IgD-negative memory B cell (primary cell): Measurements from ENCODE around the gene KRT83. TPM values are rescaled to one million over a fixed set of nuclear protein-coding genes. Genes with fewer than 3 reads are reported as not detected.
A peak's percentile ranks its signal among the peaks of the same experiment; 100 is the strongest.
"Not testable (repeated sequence)": the region's sequence is repeated elsewhere in the genome, so short reads cannot be mapped to it uniquely, and the experiment has no call there.

Experiments used
- H3K27ac Mint-ChIP-seq, 3 donors: one replicate each; pipeline ENCODE4 v1.8.0; 2020 to 2022; ENCODE audit warnings: mild to moderate bottlenecking in 3 of 3, mixed read lengths in 3 of 3, moderate library complexity in 1 of 3
- H3K27me3 Mint-ChIP-seq: one replicate; pipeline ENCODE4 v1.8.0; 2021; ENCODE audit warnings: mixed read lengths
- H3K36me3 Mint-ChIP-seq: one replicate; pipeline ENCODE4 v1.8.0; 2020; ENCODE audit warnings: mild to moderate bottlenecking, mixed read lengths
- H3K4me1 Mint-ChIP-seq, 3 donors: one replicate each; pipeline ENCODE4 v1.8.0; 2020 to 2022; ENCODE audit warnings: mixed read lengths in 3 of 3, mild to moderate bottlenecking in 1 of 3
- H3K4me3 Mint-ChIP-seq, 4 donors: one replicate each; pipeline ENCODE4 v1.8.0; 2020 to 2022; ENCODE audit warnings: mild to moderate bottlenecking in 4 of 4, mixed read lengths in 4 of 4, moderate library complexity in 3 of 4
- H3K9me3 Mint-ChIP-seq, 3 donors: one replicate each; pipeline ENCODE4 v1.8.0; 2020 to 2021; ENCODE audit warnings: mixed read lengths in 3 of 3, mild to moderate bottlenecking in 1 of 3
- polyA plus RNA-seq: library from polyadenylated mRNA; unstranded; fragments of 300-500 nt; fragmentation: Illumina TruSeq; gene quantifications from one replicate; pipeline ENCODE4 v1.2.3, GENCODE V29; 2021

KRT83 gene
- polyA plus RNA-seq, 1 donor from 2014 or later: not detected

DNA sequence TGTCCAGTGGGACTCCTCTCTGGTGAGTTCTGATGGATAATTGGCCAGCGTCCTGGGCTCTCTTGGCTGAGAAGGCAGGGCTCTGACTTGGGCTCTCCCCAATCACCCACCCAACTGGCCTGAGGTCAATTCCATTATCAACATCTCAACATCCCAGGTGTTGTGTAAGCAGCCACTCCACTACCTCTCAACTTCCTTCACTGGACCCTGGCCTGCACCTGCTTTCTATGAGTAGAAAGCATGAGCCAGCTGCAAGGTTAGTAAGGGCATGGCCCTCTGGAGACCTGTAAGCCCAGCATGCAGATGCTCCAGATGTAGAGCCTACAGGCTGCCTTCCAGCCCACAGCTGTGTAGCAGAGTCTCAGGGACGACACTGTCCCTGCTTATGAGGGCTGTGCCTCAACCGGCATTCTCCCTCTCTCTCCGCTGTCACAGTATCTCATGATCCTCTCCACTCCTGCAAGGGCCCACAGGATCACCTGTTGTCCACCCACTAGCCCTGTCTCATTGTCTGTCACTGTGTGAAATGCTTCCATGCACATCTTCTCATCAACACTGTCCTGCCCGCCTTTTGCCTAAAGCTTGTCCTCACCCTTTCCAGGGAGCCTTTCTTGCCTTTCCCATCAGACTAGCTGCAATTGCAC lies 24.5 kb downstream of the KRT83 start:
- Mint-ChIP-seq H3K9me3 (peaks cover 0 to 4% (median 0%) of the 10 kb centered on the region in 3 donors), H3K4me3 (no peak overlapping the region), H3K4me1 (no peaks in the 10 kb centered on the region), H3K36me3 (no peaks in the 10 kb centered on the region), H3K27ac (no peak overlapping the region), H3K27me3 (peaks cover 13% of the 10 kb centered on the region)

DNA sequence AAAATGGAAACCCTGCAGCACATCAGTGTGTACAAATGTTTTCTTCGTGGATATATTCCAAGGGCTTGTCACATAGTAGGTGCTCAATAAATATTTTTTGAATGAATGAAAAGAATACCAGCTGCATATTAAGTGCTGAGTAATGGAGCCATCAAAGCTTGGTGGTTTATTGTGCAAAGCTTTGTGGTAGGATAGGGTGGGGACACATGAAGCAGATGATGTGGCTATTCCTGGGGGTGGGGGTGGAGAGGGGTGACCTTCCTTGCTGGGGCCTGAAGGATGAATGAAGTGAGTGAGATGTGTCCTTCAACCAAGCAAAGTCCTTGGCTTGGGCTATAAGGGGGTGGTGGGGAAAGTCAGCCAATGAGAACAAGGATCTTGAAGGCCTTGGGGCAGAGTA lies 25.5 kb downstream of the KRT83 start:
- Mint-ChIP-seq H3K9me3 (peaks cover 0 to 2% (median 0%) of the 10 kb centered on the region in 3 donors), H3K27me3 (peaks cover 16% of the 10 kb centered on the region), H3K4me3 (no peak overlapping the region), H3K36me3 (no peaks in the 10 kb centered on the region), H3K4me1 (no peaks in the 10 kb centered on the region), H3K27ac (no peak overlapping the region)

DNA sequence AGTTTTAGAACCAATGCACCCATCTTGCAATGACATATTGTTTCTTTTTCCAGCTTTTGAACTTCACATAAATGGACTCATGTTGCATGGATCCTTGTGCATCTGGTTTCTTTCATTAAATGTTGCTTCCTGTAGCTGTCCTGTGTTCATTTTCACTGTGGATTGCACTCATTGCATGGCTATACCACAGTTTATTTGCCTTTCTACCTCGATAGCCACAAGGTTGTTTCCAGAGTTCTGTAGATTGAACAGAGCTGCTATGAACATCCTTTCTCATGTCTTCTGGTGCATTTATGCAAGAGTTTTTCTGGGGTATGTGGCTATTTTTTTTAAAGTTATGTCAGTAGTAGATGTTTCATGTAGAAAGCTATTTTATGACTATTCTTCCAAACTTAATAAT lies 26.4 kb downstream of the KRT83 start:
- H3K9me3 Mint-ChIP-seq: peaks cover 0 to 2% (median 0%) of the 10 kb centered on the region in 3 donors
- H3K27me3 Mint-ChIP-seq: peaks cover 16% of the 10 kb centered on the region
- no peaks in the 10 kb centered on the region for H3K36me3 Mint-ChIP-seq
- H3K4me1 Mint-ChIP-seq: no peaks in the 10 kb centered on the region
- H3K4me3 Mint-ChIP-seq: no peak overlapping the region
- no peak overlapping the region for H3K27ac Mint-ChIP-seq

DNA sequence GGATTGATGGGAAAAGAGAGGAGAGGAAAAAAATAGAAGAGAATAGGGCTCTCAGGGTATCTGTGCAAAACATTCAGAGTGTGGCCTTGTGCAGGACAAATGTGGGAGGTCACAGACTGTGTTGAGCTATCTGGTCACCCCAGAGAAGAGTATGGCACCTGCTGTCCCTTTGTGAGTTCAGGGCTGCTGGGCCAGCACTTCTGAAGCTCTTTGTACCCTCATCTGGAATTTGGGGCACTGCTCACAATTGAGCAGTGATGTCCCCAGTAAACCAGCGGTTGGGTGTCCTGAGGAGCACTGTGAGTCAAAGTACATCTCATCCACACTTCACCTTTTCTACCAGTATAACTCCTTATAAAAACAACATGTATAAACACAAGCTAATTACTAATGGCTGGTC lies 27.3 kb downstream of the KRT83 start:
- H3K9me3 Mint-ChIP-seq: peaks cover 0 to 1% (median 0%) of the 10 kb centered on the region in 3 donors
- no peak overlapping the region for H3K27ac Mint-ChIP-seq
- H3K36me3 Mint-ChIP-seq: no peaks in the 10 kb centered on the region
- H3K27me3 Mint-ChIP-seq: peaks cover 13% of the 10 kb centered on the region
- H3K4me1 Mint-ChIP-seq: no peaks in the 10 kb centered on the region
- no peak overlapping the region for H3K4me3 Mint-ChIP-seq

DNA sequence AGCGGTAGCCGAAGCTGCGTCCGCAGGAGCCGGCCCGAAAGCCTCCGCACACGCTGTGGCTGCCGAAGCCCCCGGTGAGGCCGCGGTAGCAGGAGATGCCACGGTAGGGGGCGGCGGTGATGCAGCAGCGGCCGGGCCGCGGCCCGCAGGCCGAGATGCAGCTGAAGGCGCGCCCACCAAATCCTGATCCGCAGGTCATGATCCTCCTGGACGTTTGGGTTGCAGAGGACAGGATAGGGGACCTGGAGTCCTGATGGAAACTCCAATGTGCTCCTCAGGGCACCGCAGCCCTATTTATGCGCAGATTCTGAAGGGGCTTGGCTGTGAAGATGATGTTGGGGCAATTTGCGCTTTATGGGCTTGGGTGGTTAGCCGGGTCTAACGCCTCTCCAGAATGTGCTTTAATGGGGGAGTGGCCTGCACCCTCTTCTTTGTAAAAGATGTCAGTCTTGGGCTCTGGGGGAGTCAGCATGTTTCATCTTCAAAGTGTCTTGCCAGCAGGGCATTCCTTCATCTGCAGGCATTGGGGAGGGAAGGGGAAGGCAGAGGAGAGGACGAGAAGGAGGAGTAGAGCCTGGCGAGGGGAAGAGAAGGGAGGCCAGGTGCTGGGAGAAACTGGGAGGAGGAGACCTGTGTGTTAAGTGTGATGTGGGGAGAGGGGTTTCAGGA lies 29.8 kb downstream of the KRT83 start, which contains the start of gene KRT81:
TSS of gene KRT81 (minus strand) at position 268 of the 669 bp plus-strand sequence. CDS start at position 199, 69 bp downstream.
- Mint-ChIP-seq H3K36me3 (no peaks in the 10 kb centered on the region), H3K27ac (no peak within 1 kb of the TSS), H3K27me3 (peaks cover 7% of the 10 kb centered on the region), H3K4me3 (no peak within 1 kb of the TSS), H3K9me3 (no peaks in the 10 kb centered on the region), H3K4me1 (no peaks in the 10 kb centered on the region)

DNA sequence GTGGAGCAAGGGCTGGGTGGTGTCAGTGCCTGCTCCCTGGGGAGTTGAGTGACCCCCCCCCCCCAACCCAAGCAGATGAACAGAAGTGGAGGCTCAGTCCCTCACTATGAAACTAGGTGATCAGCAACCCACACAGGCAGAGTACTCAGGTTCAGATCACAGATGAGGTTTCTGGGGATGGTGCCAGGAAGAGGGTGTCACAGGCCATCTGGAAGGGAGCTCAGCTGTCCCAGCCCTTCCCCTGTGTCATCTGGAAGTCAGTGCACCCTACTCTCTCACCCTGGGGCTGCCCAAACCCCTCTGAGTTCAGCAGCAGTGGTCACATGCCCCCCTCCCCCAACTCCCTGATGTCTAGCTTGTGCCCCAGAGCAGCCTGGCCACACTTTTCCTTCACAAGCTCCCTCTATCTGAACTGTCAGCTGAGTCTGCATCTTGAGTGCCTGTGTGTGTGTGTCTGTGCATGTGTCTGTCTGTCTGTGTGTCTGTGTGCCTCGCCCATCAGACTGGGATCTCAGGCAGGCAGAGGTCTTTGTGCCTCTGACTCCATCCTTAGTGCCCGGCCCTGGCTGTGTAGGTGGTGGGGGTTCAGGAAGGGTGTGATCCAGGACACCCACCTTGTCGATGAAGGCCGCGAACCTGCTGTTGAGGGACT lies 30.6 kb downstream of the KRT83 start:
- H3K27ac Mint-ChIP-seq, H3K4me1 Mint-ChIP-seq, H3K36me3 Mint-ChIP-seq, H3K4me3 Mint-ChIP-seq, H3K9me3 Mint-ChIP-seq, H3K27me3 Mint-ChIP-seq: not testable (repeated sequence)

DNA sequence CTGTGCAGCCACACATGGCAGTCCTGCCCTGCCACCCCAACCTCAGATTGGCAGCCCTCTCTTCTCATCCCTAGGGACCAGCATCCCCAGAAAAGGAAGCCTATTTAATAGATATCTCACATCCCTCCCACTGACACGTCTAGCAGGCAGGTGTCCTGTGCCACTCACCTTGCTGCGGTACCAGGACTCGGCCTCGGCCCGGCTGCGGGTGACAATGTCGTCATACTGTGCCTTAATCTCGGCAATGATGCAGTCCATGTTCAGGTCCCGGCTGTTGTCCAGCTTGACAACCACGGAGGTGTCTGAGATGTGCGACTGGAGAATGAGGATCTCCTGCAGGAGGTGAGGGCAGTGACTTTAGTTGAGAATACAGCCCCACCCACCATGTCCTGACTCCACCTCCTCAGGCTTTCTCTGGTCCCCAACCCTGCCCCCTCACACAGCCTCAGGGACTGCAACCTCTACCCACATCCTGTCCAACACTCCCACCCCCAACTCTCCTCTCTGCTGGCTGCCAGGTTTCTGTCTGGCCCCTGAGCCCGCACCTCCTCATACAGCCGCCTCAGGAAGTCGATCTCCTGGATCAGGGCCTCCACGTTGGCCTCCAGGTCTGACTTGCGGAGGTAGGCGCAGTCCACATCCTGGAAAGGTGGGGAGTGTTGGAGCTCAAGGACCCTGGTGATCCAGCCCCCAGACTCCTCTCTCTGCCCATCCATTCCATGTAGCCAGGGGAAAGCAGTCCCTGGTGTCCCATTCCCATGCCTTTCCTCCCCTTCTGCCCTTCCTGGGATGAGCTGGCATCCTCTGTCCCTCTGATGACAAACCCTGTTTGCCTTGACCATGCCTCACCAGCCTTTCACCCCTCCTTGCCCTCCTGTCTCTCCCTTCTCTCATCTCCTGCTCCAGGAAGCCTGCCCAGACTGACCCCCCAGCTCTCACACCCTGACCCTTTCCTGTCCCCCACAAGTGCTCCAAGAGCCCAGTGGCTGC lies 33.1 kb downstream of the KRT83 start:
- peak overlapping the region in 2 of 4 donors; percentile 17 to 76 for H3K4me3 Mint-ChIP-seq
- not testable (repeated sequence) for H3K27ac Mint-ChIP-seq, H3K4me1 Mint-ChIP-seq, H3K9me3 Mint-ChIP-seq, H3K36me3 Mint-ChIP-seq
- peaks cover 11% of the 10 kb centered on the region for H3K27me3 Mint-ChIP-seq

DNA sequence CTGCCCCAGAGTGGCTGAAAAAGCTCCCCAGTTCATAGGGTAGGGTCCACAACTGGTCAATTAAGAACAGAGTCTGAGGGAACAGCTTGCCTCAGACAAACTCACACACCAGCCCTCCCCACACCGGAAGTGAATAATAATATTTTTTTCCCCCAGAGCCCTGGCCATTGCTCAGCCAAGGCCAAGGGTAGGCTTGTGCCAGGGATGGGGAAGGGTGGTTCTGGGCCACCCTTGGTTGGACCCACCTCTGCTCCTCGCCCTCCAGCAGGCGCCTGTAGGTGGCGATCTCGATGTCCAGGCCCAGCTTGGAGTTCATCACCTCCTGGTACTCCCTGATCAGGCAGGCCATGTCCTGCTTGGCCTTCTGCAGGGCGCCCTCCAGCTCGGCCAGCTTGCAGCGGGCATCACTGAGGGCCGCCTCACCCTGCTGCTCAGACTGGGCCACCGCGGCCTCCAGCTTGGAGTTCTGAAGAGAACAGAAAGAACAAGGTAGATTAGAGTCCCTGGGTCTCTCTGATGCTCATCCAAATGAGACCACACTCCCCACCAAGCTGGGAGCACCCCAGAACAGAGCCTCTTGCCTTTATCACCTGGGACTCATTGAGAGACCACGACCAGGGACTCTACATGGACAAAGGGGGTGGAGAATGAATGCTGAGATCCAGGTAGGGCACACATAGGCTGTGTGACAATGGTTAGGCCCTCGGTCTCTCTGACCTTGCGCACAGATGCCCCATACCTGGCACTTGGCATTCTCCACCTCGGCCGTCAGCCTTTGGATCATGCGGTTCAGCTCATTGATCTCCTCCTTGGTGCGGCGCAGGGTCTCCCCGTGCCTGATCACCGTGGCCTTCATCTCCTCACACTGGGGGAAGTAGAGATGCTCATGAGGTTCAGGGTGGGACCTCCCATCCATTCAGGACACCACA lies 34.1 kb downstream of the KRT83 start:
- H3K36me3 Mint-ChIP-seq, H3K9me3 Mint-ChIP-seq, H3K27ac Mint-ChIP-seq, H3K4me1 Mint-ChIP-seq: not testable (repeated sequence)
- H3K27me3 Mint-ChIP-seq: peaks cover 11% of the 10 kb centered on the region
- H3K4me3 Mint-ChIP-seq: peak overlapping the region in 1 of 4 donors; percentile 17

DNA sequence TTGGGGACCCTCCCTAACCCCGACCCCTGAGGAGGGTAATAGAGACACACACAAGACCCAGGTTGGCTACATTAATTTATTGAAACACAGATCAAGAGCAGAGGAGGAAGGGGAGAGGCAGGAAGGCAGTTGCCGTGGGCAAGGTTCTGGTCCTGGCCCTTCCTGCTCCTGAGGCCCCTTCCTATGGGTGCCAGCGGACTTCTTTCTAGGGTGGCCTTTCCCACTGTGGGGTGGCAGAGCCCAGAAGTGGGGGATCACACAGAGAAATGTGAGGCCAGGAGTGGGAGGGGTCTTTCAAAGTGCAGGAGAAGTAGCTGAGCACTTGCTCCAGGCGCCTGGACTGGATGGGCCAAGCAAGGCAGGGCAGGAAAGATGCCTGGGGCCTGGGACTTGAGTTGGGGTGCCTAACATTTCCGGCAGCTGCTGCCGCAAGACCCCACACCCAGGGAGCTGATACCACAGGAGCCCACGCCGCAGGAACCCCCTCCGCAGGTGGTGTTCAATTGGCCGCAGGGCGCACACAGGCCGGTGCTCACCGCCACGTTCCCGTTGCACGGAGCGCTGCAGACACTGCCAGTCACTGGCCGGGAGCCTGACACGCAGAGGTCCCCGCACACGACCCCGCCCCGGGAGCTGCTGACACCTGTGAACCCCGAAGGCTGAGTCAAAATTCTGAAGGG lies 35.2 kb downstream of the KRT83 start:
- Mint-ChIP-seq H3K27ac (no peak overlapping the region), H3K36me3 (no peaks in the 10 kb centered on the region), H3K4me1 (no peaks in the 10 kb centered on the region), H3K27me3 (peaks cover 7% of the 10 kb centered on the region), H3K9me3 (no peaks in the 10 kb centered on the region), H3K4me3 (no peak overlapping the region)

DNA sequence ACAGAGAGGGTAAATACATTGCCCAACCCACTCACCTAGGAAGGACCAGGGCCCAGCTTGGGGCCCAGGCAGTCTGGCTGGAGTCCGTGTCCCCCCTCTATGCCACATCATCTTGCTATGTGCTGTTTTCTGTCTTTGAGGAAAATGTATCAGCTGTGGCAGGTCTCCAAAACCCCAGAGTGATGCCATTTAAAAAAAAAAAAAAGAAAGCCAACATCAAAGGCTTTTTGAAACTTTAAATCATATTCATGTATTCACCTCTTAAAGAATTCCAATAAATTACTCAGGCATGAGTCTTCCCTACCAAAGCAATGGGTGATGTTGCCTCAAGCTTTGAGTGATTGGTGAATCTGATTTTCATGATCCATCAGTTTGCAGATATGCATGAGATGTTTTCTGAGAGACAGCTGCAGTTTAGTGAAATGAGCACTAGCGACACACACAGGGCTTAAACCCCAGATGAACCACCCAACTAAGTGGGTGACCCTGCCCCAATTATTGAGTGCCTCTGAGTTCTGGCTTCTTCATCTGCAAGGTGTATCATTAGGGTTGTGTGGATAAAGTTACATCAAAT lies 35.9 kb downstream of the KRT83 start:
- H3K4me1 Mint-ChIP-seq: no peaks in the 10 kb centered on the region
- no peaks in the 10 kb centered on the region for H3K36me3 Mint-ChIP-seq
- no peaks in the 10 kb centered on the region for H3K9me3 Mint-ChIP-seq
- no peak overlapping the region for H3K27ac Mint-ChIP-seq
- peaks cover 9% of the 10 kb centered on the region for H3K27me3 Mint-ChIP-seq
- no peak overlapping the region for H3K4me3 Mint-ChIP-seq

DNA sequence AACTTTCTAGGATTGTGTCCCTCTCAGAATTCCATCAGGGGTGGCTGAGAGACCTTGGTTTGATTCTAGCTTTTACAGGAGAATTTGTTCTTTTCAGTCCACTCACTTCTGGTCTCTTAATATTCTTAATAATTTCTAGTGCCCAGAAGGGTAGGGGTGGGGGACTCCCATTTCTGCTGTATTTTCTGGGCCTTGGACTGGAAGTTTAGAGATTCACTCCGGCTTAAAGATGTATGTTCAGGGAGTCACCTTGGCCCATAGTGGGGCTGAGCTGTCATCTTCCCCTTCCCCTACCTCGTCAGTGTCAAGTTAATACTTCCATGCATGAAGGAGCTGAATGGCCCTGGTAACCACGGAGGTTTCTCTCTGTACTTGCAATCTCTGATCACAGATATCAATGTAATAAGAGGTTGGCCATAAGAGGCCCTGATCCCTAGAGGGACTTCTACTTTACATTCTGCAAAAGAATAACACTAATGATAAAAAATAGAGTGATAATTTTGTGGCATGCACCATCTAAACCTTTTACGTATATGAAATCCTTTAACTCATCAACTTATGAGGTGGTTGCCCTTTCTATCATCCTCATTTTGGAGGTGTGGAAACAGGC lies 36.5 kb downstream of the KRT83 start:
- H3K4me3 Mint-ChIP-seq: no peak overlapping the region
- peaks cover 15% of the 10 kb centered on the region for H3K27me3 Mint-ChIP-seq
- H3K27ac Mint-ChIP-seq: no peak overlapping the region
- H3K9me3 Mint-ChIP-seq: no peaks in the 10 kb centered on the region
- H3K36me3 Mint-ChIP-seq: peaks cover under 1% of the 10 kb centered on the region
- no peaks in the 10 kb centered on the region for H3K4me1 Mint-ChIP-seq

DNA sequence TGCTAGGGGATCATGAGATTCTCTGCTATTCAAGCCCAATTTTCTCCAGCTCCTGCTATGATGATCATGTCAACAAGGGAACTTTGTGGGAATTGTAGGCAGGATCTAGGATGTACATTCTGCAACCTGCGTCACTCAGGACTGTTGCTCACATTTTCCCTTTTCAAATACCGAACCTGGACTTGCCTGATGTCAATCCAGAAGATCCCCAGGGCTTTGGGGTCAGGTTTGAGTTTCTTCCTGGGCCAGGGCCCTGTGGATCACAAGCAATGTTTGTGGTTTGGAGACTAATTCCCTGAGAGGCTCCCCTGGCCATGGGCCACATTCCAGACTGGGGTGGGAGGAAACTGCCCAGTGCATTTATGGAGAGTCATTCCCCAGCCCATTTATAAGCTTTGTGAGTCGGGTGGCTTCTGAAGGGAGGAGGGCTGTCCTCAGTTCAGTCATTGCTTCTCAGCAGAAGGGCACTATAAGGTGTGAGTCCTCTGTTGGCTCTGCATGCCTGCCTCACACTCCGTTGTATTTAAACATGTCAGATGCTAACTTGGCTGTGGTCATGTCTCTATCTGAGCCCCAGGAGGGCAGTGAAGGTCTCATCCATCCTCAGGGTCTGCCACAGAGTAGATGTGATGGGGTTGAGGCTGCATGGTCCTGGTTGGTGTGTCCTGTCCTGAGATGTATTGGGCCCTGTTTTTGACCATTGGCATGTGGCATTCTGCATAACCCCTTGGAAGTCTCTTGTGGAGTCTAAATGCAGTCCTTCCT lies 40.2 kb downstream of the KRT83 start:
- no peak overlapping the region for H3K27ac Mint-ChIP-seq

More for the DNA sequence above, 40.2 kb downstream of the KRT83 start:
- peaks cover 2% of the 10 kb centered on the region for H3K36me3 Mint-ChIP-seq
- H3K4me1 Mint-ChIP-seq: peaks cover 0 to 1% (median 0%) of the 10 kb centered on the region in 3 donors
- H3K27me3 Mint-ChIP-seq: peaks cover 23% of the 10 kb centered on the region
- H3K4me3 Mint-ChIP-seq: peak overlapping the region in 1 of 4 donors; percentile 17
- no peaks in the 10 kb centered on the region for H3K9me3 Mint-ChIP-seq
